ENCODE results near the gene IFI27L1.

IFI27L1 gene

GRCh38 chr14:94115058-94115591 is 34.0 kb downstream of the IFI27L1 start:
- no peak for DNase-seq

DNA sequence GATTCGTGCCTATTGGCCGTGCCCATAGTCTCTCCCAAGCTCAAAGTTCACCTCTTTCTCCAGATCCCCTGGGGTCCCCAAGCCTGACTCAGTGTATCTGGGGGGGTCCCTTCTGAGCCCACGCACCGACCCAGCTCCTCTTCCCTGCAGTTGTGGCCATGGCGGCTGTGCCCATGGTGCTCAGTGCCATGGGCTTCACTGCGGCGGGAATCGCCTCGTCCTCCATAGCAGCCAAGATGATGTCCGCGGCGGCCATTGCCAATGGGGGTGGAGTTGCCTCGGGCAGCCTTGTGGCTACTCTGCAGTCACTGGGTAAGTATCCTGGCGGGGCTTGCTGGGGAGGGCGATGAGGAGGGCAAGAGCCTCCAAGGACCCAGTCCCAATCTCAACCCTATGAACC is 34.5 kb downstream of the IFI27L1 start:
- no peak for DNase-seq

GRCh38 chr14:94116701-94117100 is 35.6 kb downstream of the IFI27L1 start:
- DNase-seq, result no peak

- no peak for DNase-seq
Measured at GRCh38 chr14:94117856-94118255, 36.7 kb downstream of the IFI27L1 start.

DNA sequence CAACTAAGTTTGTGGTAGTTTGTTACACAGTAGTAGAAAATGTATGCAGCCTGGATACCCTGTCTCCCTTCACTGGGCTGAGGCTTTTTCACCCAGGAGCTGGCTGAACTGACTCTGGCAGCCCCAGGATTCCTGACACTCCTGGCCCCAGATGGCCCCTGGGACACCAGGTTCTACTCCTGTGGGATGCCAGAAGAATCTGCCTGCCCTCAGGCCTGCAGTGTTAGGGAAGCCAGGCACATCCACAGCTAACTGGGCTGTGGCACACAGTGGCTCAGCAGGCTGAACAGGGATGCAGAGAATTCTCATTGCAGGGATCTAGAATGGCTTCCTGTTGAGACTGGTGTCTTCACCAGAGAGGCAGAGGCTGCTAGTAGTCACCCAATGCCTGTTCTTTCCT is 38.0 kb downstream of the IFI27L1 start:
- no peak for DNase-seq

DNA sequence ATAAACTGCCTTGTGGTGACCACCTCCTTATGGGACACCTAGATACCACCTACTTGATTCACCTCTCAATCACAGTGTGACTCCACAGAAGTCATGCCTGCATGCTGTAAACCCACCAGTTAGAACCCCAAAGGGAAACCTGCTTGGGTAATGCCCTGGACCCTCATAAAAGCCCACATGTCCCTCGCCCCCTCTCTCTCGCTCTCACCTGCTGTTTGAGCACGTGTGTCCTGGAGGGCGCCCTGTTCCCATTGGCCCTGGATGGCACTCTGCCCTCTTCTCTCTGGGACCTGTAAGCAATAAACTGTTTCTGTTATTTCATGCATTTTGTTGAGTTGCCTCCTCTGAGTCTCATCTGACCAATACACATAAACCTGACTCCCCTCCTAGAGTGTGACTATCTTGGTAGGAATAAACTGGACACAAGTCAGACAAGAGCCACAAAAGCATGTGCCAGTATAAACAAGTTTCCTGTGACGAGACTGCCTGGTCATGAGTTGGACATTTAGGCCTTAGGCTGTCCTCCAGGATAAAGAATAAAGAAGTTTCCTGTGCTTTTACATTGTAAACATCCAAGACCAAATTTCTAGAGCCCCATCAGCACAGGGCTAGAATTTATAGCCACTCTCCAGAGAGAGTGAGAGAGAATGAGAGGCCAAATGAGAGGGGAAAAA is 39.7 kb downstream of the IFI27L1 start:
- no peak for DNase-seq

DNA sequence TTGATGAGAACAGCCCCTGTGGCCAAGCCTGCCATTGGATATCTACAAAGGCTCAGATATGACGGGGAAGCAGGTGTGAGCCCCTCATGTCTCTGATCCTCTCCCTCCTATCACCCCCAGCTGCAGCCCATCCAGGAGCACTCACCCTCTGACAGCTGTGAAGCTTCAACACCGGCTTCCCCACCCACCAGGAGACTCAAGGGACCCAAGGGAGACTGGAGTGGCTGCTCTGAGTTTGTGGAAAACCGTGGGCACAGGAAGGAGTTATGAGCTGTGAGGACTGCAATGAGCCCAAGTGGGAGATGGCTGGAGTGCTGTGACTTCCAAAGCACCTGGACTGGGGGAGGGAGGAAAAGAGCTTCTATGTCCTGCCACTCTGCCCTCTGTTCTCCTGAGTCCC is 40.4 kb downstream of the IFI27L1 start:
- DNase-seq, result no peak

DNA sequence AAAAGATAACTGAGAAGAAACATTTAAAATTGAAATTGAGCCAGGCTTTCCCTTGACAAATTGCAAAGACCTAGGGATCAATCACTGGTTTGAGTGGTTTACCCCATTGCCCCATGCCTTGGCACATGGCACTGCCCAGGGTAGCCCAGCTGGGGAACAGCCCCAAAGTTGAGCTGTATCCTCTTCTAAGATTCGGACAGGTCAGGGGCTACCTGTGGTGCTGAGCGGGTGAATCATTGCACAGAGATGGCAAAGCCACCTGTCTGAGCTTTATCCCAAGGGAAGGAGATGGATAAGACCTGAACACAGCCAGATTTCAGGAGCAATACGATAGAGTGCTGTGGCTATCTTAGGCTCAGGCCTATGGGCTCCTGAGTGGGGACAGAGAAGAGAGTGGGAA is 41.3 kb downstream of the IFI27L1 start:
- no peak for DNase-seq

DNA sequence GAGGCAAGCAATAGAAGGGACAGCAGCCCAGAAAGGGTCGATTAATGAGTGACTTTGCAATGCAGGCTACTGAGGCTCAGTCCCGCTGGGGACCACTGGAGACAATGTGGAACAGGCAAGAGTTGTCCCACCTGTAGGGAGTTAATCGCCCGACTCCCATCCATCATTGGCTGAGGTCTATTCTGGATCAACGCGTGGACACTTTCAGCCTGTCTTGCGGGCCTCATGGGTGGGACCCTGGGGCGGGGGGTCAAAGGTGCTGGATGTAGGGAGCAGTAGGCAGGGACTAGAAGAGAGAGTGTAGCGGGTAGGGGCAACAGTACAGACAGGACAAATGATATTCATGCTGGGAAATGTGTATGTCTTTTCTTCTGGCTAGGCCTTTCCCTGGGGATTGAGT is 42.2 kb downstream of the IFI27L1 start:
- DNase-seq, result no peak

GRCh38 chr14:94123868-94124267 is 42.8 kb downstream of the IFI27L1 start:
- DNase-seq, result no peak

DNA sequence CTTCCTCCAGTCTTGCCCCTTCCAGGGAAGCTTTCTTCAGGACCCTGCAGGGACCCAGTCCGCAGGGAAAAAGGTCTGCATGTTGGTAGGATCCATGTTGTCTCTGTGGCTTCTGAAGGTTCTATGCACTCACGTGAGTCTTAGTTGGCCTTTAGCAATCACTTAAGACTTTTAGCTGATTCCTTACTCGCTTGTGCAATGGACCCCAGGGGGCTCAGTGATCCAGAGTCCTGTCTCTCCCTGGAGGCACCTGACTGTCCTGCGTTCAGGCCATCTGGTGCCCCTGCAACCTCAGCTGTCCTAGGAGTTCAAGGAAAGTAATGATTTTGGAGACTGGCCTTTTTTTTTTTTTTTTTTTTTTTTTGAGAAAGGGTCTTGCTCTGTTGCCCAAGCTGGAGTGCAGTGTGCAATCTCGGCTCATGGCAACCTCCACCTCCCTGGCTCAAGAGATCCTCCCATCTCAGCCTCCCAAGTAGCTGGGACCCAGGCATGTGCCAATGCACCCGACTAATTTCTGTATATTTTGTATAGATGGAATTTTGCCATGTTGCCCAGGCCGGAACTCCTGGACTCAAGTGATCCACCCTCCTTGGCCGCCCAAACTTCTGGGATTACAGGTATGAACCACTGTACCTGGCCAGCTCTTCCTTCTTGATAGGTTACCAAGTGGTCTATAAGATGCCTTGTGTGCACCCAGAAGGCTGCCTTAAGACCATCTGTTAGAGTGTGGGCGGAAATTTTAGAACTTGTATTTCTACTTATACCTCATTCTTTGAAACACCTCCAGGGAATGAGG is 43.7 kb downstream of the IFI27L1 start:
- no peak for DNase-seq

- no peak for DNase-seq
Measured at GRCh38 chr14:94125659-94126418, 44.7 kb downstream of the IFI27L1 start.

DNA sequence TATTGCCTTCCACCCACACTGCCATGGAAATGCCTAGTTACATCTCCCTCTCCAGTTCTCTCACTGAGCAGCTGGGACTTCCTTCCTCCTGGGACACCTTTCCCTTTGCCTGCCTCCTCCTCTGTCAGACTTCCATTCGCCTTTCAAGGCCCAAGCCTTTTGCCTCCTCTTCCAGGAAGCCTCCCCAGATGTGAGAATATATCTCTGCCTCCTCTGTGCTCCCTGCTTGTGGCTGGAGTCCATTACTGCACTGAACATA is 45.2 kb downstream of the IFI27L1 start:
- no peak for DNase-seq

DNA sequence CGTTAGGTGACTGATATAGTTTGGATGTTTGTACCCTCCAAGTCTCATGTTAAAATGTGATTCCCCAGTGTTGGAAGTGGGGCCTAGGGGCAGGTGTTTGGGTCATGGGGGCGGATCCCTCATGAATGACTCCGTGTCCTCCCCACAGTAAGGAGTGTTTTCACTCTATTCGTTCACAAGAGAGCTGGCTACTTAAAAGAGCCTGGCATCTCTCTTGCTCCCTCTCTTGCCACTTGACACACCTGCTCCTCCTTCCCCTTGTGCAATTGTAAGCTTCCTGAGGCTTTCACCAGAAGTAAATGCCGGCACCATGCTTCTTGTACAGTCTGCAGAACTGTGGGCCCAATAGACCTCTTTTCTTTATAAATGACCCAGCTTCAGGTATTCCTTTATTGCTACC is 45.7 kb downstream of the IFI27L1 start:
- DNase-seq, result no peak

DNA sequence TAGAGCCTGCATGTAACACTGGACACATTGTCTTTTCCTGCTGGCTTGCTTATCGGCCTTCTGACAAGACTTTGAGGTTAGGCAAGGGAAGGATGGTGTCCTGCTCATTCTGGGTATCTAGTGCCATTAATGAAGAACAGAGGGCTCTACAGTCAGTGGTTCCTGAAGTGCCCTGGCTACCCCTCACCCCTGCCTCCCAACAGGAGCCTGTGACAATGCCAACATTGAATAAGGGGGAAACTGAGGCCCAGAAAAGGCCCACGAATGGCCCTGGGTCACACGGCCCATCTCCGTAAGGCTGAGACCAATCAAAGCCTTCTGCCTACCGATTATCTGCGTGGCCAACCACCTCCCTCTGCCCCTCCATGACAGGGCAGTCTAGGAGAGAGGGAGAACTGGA is 46.2 kb downstream of the IFI27L1 start:
- DNase-seq, result no peak

DNA sequence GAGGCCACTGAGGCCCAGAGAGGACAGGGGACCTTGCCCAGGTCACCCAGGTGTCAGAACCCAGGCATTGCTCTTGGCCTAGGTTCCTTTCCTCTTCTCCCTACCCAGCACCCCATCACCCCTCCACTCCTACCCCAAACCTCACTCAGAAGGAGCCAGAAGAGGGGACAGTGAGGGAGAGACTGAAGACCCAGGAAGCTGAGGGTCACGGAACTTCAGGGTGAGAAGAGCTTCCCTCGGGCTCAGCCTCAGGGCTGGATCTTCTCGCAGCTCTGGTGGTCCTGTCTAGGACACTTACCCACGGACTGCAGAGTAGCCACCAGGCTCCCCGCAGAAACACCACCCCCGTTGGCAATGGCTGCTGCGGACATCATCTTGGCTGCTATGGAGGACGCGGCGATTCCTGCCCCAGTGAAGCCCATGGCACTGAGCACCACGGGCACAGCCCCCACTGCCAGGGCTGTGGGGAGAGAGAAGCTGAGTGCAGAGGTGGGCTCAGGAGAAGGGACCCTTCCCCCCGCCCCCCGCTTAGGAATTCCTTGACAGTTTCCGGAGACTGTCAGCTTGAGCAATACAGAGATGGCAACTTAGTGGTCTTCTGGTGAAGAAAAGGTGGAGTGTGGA is 47.2 kb downstream of the IFI27L1 start:
- DNase-seq, result no peak

DNA sequence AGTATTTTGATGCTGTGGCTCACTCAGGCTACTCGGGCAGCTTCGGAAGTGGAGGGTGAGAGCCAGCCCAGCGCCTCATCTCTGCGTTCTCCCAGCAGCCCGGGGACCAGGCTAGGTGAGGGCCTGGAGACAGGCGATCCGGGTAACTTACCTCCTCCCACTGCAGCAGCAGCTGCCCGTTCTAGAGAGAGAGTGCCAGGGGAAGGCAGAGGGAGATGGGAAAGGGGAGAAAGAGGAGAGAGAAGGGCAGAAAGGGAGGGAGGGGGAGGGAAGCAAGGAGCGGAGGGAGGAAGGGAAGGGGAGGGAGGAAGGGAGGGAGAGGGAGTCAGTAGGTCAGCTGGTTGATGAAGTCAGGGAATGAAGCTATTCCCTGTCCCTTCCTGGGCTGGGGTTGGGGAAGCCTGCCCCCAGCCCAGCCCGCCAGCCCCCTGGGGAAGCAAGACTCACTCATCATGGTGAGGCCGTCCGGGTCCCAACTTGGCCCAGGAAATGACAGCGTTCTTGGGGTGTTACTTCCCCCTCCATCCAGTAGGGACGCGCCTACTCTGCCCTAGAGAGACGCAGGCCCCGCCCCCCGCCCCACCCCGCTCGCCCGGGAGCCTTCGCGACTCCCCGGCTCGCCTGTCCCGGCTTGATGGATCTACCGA is 48.1 kb downstream of the IFI27L1 start, which contains the start of gene IFI27L2:
Gene IFI27L2, minus strand, starts transcription at position 494 of the 647 bp plus-strand sequence. Its CDS starts 40 bp downstream, at position 454.
- peak; percentile 36 to 88 (median 47) for DNase-seq

GRCh38 chr14:94129758-94130414 is 48.8 kb downstream of the IFI27L1 start:
- peak in 3 of 5 experiments; percentile 17 to 60 (median 19) for DNase-seq

DNA sequence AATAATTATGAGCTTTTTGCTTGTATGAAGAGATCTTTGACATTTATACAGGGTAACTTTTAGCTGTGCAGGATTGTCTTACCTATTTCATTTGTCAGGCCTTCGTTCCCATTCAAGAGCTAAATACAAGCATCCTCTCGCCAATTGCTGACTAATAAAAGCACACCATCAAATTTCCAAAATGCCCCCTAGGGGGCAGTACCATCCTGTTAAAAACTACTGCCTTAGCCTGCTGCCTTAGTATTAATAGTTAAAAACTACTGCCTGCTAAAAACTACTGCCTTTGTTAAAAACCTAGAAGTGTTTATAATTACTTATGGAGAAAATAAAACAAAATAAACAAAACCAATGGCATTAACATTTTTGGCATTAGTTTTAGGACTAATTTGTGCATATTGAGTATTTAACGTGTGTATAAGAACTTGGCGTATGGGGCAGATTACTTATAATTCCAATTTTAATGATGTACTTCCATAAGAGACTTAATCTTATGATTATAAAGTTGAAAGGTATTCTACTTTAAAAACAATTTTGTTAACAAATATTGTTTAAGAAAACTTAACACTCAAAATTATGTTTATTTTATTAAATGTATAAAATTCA is 51.3 kb downstream of the IFI27L1 start:
- DNase-seq, result peak in 4 of 5 experiments; percentile 32 to 76 (median 40)

GRCh38 chr14:94135476-94135875 is 54.4 kb downstream of the IFI27L1 start:
- peak in 1 of 5 experiments; percentile 39 for DNase-seq

- DNase-seq, result peak; percentile 60 to 81 (median 72)
Measured at GRCh38 chr14:94136575-94137331, 55.6 kb downstream of the IFI27L1 start.
